Activated CD4-positive, alpha-beta T cell treated with anti-CD3 and anti-CD28 coated beads for 24 hours (primary cell): ENCODE data around the gene SKI.
A peak's percentile ranks its signal among the peaks of the same experiment; 100 is the strongest.

Source experiments
- DNase-seq, 2 donors: peaks; one replicate each; pipeline ENCODE4 v3.0.0-alpha.2; 2020; ENCODE audit warnings: low read depth in 2 of 2

SKI gene

DNA sequence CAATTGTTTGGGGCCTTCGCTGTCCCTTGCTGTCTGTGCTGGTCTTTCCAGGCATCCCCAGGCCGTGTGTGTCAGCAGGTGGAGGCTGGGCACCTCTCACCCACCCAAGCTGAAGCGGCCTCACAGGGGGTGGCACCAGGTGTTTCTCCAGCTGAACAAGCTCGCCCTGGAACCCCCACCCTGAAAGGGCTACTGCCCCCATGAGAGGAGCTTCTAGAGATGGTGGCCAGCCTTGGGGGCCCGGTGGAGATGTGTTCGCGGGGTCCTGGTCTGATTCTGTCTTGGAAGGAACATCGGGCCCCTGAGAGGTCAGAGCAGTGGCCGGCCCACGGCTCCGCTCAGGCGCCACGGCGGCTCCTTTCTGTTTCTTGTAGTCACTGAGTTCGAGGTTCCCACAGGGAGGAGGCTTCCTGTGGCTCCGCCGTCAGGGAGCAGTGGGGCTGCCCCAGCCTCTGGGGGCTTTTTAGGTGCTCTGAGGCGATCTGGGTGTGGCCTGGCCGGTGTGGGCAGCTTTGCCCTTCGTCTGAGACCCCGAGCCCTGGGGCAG, 46.9 kb downstream of the SKI start:
- no peak for DNase-seq

DNA sequence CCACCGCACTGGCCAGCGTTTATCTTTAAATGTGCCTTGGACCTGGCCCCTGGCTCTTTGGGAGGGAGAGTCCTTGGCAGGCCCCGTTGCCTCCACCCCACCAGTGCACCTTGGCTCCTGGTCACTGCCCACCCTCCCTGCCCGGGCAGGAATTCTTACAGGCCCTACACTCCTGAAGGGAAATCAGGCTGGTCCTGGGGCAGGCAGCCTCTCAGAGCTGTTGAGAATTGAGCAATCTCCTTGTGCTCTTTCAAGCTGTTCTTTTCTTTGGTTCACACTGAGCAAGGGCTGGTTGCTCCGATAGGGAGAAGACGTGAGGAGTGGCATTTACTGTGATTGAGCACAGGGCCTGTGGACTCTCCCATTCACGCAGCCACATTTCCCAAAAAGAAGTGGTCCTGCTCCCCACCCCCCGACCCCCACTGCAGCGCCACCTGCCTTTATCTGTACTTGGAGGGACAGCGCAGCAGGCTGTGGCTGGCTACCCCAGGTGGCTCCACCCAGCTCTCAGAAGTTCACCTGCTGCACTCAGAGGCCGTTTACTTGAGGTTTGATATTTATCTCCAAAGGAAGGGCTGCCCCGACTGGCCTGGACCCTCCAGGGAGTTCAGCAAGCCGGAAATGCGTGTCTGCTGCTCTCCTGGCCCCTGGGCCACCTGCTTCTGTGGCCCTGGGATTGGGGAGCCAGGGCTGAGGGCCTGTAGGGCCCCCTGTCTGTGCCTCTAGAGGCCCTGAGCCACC, 47.8 kb downstream of the SKI start:
- no peak for DNase-seq

DNA sequence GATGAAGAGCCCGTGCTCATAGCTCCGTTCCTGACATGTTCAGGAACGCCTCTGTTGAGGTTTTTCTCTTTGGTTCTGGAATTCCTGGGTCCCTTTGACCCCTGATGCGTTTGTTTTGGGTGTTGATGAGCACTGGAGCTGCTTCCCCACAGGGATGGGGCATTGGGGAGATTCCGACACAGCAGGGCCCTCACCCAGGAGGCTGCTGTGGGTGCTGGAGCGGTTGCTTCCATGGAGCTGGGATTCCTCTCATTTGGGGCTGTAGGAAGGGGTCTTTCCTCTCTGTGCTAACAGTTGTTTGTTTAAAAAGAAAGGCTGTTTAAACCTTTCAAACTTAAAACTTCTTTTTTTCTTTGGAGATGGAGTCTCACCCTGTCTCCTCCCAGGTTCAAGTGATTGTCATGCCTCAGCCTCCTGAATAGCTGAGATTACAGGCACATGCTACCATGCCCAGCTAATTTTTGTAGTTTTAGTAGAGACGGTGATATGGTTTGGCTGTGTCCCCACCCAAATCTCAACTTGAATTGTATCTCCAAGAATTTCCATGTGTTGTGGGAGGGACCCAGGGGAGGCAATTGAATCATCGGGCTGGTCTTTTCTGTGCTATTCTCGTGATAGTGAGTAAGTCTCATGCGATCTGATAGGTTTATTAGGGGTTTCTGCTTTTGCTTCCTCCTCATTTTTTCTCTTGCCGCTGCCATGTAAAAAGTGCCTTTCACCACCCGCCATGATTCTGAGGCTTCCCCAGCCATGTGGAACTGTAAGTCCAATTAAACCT, 48.9 kb downstream of the SKI start:
- no peak for DNase-seq

DNA sequence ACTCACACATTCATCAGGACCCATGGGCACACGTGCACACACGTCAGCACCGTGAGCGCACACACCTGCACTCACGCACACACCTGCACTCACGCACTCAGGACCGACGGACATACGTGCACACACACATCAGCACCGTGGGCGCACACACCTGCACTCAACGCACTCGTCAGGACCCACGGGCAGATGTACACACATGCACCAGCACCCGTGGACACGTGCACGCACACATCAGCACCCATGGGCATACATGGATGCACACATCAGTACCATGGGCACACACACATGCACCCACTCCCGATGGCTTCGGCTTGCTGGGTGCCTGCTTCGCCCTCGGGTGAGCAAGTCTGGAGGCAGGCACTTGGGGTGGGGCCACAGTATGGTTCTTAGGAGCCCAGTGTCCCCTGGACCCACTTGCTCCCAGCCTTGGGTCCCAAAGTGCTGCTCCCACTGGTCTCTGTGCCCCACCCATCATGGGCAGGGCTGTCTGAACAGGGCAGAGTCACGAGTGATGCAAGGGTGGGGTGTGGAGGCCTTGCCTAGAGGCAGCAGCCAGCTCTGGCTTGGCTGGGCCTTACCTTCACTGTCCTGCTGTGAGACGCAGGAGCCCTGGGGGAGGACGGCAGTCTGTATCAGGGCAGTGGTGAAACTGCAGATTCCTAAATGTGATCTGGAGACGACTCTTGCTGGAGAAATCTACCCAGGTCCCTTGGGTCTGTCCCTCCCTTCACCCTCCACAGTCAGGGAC, 49.8 kb downstream of the SKI start:
- no peak for DNase-seq

DNA sequence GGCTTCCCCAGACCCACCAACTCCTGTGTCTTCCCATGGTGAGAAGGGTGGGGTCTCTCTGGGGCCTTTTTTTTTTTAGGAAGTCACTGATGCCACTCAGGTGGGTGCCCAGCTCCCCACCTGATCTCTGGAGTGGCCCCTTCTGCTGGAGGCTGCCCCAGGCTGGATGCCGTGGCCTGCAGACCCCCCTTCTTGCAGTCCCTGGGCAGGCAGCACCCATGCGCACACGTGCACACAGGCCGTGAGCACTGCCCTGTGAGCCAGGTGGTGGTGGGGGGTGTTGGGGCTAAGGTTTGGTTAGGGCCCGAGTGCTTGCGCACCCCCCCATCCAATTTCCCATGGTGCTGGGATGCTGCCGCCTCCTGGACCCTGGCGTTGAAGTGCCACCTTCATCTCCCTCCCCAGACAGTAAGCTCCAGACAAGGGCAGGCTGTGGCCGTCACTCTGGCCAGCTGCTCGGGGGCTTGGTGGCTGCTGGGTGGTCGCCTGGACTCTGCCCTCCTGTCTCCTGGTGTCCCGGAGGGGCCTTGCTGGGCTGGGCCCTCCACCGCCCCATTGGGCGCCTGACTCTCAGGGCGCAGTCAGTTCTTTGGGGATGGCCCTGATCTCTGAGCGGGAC, 50.6 kb downstream of the SKI start:
- DNase-seq, result no peak

DNA sequence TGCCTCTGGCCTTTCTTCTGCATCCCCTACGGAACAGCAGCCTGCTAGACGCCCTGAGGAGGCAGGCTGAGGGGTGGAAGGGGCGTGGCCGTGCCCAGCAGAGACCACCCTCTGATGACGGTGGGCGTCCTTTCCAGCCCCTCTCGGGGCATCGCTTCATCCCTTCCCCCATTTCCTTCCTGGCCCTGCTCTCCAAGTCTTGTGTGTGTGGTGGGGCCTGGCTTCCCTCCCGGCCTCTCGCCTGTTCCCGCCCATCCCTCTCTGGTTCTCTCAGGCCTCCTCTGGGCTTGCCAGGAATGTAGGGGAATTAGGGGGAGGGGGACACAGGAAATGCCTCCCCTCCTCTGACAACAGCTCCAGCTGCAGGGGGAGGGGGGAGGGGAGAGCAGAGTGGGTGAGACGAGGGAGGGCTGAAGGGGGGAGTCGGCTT, 51.1 kb downstream of the SKI start:
- DNase-seq, result no peak

DNA sequence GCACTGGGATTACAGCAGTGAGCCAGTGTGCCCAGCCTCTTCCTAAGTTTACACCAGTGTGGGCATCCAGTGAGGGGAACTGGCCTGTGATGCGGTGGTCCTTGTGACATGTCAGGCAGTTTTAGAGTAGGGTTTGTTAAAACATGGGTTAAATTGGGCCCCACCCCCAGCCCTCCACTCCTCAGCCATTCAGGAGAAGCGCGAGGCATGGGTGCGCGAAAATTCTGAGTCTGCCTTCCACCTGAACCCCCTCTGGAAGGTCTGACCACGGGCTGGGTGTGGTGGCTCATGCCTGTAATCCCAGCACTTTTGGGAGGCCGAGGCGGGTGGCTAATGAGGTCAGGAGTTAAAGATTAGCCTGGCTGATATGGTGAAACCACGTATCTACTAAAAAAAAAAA, 51.7 kb downstream of the SKI start:
- DNase-seq, result no peak

DNA sequence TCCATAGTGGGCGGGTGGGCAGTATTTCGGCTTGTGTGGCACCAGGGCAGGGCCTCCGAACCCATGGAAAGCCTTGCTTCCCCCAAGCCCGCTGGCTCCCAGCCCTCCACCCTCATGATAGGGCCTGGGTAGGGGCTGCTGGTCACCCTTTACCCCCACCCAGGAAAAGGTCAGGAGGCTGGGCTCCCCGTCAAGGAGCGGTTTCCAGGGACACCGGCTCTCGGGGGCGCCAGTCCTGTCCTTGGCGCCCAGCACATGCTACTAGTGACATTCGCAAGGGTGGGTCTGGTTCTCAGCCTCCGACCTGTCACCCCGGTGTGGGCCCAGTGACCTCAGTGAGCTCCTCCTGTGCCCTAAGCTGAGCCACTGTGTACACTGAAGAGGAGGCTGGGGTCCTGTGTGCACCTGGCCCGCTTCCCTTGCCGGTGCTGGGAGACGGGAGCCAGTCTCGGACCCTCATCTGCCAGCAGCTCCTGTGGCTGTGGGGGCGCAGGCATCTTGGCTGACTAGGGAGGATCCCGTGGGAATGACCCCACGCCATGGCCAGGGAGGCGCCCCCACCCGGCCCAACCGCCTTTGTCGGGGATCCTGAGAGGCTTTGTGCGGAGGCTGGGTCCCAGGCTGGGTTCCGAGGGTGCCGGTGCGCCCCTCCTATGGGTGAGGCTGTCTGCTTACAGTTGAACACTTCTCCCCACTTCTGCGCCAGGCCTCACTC, 54.6 kb downstream of the SKI start:
- DNase-seq, result no peak

DNA sequence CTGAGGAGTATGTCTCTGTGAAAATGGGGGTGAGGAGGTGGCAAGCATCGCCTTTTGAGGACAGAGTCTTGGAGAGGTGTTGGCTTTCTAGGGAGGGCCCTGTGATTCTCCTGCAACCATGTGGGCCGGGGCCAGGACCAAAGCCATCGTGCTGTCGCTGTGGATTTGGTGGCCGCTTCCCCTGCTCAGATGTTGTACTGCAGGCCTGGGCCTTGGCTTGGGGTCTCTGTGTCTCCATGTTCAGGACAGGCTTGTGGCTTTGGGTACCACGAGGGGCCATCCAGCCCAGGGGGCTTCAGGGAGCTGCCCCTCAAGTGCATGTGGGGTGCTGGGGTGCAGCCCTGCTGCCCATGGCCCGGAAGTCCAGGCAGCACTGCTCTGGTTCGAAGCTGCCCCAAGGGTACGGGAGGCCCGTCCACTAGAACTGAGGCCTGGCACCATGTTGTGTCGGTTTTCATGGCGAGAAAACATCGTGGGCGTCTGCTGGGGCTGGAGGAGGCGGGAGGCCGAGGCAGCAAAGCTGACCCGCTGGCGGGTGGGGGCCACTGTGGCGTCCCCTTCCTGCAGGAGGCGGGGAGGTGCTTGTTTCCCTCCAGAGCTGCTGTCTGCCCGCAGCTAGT, 55.4 kb downstream of the SKI start:
- DNase-seq, result no peak

DNA sequence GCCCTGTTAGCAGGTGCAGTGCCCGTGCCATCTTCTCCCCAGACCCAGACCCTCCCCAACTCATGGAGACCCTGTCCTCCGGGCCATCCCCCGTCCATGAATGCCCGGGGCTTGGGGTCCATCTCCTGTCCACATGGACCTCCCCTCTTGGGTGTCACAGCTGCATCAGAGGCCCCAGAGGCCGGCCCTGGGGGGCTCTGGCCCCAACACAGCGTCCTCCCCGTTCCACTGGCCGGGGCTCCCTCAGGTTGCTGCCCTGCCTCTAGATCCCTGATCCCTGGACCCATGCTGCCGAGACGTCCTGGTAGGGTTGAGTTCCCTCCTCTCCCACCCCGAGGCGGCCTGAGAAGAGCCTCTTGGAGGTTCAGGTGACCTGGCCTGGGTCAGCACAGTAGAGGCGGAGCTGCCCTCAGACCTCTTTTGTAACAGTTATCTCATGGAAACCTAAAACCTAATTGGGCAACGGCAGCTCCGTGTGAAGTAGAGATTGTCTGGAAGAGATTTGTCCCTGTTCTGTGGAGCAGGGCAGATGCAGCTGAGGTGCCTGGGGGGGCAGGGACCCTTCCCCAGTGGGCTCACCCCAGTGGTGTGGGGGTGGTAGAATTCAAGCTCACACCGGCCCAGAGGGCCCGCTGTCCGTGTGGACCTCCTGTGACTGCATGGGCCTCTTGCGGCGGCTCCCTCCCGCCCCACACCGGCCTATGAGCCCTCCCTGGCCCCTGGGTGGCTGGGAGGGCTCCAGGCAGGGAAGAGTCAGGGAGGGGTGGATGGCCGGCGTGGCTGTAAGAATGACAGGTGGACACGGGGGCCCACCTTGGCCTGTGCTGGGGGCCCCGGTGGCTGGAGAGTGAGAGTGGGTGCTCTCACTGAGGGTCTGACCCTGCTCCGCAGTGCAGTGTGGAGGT, 56.1 kb downstream of the SKI start:
- DNase-seq, result no peak

DNA sequence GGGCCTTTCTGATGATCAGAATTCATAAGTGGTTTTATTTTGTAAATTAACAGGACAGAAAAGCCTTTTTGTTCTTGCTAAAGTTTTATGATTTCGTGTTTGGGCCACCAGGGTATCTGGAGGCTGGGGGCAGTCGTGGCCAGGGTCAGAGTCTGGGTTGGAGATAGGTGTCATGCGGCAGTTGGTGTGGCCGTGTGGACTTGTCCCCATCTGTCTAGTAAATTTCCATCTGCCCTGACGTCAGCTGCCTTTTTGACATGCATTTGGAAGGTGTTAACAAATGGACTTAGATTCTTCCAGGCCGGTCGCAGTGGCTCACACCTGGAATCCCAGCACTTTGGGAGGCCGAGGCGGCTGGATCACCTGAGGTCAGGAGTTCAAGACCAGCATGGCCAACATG, 56.8 kb downstream of the SKI start:
- DNase-seq, result no peak

DNA sequence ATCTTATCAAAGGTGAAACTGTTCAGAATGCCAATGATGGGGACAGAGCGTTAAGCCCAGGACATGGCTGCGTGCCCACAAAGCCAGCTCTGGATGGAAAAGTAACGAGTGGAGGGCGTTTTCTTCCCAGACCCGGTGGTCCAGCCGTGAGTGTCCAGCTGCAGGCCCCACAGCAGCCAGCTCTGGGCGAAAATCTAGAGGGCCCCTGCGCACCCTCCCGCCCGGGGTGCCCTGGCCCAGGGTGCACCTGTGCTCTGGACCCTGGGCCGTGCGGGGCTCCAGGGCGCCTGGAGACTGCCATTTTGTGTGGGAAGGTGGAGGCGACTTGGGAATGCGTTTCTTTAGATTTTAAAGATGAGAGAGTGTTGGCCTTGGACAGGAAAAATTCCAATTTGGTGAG, 58.8 kb downstream of the SKI start:
- DNase-seq, result no peak

DNA sequence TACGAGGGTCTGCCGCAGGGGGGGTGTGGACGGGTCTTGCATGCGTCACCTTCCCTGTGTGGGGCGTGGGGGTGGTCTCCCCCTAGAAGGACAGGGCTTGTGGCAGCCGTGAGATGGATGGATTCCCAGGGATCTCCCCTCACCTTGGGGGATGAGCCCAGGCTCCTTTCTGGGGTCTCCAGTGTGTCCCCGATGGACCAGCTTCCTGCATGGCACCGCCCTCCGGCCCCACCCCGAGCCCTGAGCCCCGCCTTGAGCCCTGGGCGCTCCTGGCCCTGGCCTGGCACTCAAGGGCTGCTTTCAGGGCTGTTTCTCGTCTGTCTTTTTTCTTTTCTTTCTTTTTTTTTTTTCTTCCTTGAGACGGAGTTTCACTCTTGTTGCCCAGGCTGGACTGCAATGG, 59.5 kb downstream of the SKI start:
- no peak for DNase-seq

DNA sequence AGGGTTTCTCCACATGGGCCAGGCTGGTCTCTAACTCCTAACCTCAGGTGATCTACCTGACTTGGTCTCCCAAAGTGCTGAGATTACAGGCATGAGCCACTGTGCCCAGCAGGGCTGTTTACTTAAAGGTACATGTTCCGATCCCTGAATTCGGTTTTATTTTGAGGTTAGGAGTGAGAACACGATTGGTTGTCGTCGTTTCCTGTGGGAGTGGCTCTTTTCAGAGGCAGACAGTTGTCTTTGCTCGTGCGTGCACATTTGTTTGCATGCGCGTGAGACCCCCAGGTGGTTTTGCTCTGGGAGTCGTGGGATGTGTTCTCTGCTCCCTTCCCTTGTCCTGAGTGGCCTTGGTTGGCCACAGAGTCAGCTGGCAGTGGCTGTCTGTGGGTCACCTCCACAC, 60.2 kb downstream of the SKI start:
- DNase-seq, result no peak

DNA sequence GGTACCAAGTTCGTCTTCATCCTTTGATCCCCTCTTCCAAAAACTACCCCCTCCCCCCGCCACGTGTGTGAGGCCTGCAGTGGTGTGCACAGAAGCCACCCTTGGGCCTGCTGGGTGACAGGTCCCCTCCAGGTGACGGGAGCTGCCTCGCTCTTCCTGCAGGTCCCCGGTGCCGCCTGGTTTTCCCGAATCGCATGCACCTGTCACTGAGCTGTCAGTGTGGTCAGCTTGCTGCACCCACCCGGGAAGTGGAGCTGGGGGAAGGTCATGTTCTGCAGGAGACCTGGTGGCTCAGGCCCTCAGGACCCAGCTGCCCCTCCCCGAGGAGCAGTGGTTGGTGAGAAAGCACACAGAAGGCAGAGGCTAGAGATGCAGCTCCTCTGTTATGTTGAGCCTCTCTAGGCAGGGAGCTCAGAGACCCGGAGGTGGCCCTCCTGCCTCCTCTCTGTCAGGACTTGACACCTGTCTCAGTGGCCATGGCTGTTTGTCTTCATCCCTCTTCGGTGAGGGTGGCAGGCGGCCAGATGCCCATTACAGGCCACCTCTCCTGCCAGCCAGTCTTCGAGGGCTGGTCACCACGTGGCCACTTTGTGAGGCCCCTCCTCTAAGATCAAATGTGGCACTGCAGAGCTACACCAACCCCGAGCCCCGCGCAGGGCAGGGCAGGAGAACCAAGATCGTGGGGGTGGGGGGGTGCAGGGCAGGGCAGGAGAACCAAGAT, 60.9 kb downstream of the SKI start:
- no peak for DNase-seq

DNA sequence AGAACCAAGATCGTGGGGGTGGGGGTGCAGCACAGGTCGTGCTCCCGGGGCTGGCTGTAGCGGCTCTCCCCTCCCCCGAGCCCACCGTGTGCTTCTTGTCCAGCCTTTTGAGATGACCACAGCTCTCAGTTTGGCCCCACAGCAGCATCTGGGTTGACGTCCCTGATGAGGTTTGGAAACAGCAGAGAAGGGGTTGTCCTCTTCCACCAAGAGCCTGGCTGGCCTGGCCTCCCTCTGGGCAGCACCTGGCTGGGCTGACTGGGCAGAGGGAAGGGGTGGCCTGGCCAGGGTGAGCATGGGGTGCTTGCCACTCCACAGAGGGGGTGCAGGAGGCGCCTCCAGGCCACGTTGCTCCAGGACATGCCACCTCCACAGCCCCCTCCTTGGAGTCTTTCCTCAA, 61.5 kb downstream of the SKI start:
- DNase-seq, result no peak

DNA sequence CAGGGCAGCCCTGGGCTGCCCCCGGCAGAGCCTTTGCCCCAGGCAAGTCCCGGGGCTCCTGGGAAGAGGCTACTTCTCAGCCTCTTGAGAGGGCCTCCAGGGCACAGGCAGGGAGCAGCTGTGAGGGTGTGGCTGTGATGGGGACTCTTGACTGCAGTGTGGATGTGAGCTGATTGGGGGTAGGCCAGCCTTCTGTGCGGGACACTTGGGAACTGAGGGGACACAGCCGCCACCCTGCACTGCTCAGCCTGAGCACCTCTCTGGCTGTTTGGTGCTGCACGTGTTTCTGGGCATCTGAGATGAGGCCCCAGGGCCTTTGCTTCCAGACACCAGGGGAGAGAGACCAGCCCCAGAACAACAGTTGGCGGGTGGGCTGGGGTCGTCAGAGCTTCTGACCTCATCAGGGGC, 62.1 kb downstream of the SKI start:
- DNase-seq, result no peak

DNA sequence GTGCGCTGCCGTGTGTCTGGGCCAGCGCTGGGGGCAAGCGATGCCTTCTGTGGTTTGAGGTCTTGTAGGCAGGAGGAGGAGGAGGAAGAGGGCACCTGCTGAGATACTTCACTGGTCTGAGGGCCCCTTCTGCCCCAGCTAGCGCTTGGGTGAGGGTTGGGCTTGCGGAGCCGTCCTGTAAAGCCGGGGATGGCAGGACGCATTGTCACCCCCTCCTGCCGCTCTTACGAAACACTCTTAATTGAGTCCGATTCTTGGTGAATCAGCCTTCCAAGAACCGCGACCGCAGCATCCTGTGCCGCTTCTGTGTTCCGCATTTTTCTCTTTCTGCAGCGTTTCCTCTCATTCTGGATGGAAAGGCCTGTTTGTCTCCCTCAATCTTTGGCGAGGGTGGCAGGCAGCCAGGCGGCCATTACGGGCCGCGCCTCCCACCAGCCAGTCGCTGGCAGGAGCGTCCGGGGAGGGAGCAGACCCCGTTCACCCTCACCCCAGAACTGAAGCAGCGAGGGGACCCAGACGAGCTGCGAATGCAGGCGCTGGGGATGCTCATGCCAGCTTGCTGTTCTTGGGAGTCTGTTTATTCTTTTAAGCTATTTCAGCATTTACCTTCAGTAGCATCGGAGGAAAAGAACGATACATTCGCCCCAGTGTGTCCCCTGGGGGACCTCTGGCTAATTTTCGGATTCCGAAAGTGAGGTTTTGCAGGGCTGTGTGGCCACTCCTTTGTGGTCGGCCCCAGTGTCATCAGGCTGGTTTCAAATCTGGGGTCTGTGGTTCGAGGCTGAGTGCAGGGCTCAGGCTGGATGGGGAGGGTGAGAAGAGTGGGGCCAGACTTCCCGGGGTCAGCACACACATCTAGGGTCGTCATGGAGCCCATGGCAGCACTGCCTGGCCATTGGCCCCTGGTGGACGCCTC, 62.7 kb downstream of the SKI start:
- DNase-seq, result peak; percentile 57 to 71
